Cardiac muscle cell (in vitro differentiated cells and primary cell): Measurements from ENCODE around the gene ADCY10. TPM values are rescaled to one million over a fixed set of nuclear protein-coding genes. Genes with fewer than 3 reads are reported as not detected.

ENCODE experiments used
- DNase-seq, 2 donors: peaks; one replicate each; pipeline versions ENCODE4 v3.0.0 to v3.0.0-alpha.2; 2010 to 2017; ENCODE audit warnings: low read depth in 1 of 2, low spot score in 1 of 2
- H3K27ac ChIP-seq: fragments of 200-600 bp; sonication (generic); 2 replicates; pipeline ENCODE4 v1.5.1; 2016
- H3K27me3 ChIP-seq: fragments of 200-600 bp; sonication (generic); 2 replicates; pipeline ENCODE4 v1.6.0; 2016; ENCODE audit warnings: control low read depth
- H3K36me3 ChIP-seq: fragments of 200-600 bp; sonication (generic); 2 replicates; pipeline ENCODE4 v1.5.1; 2016; ENCODE audit warnings: control low read depth
- H3K4me1 ChIP-seq: fragments of 200-600 bp; sonication (generic); 2 replicates; pipeline ENCODE4 v1.8.1; 2017; ENCODE audit warnings: low read depth, mild to moderate bottlenecking, mixed run types
- H3K4me3 ChIP-seq: fragments of 200-600 bp; sonication (generic); 2 replicates; pipeline ENCODE4 v1.5.1; 2016; ENCODE audit warnings: mild to moderate bottlenecking
- H3K9me3 ChIP-seq: fragments of 200-600 bp; sonication (generic); 2 replicates; pipeline ENCODE4 v1.5.1; 2017; ENCODE audit warnings: low read depth, mild to moderate bottlenecking, control low read depth
- polyA plus RNA-seq: library from polyadenylated mRNA; unstranded; fragments of >200 nt; fragmentation: Nextera tagmentation; extraction: Ambion mirVana; gene quantifications from 2 replicates; pipeline ENCODE4 v1.2.1, GENCODE V29; 2016
- total RNA-seq: library from RNA; depleted of rRNA; stranded (reverse); fragments of >200 nt; gene quantifications from 2 replicates; pipeline ENCODE4 v1.2.3, GENCODE V29; 2016
- TF ChIP-seq, protein P1 (sequence below): IDR thresholded peaks from 2 replicates; pipeline ENCODE4 v1.5.1; 2012; ENCODE audit warnings: low read depth, mild to moderate bottlenecking, low read length

Gene ADCY10
- total and polyA plus RNA-seq, 2 experiments from 2014 or later, result 0.69 to 0.82 TPM

DNA sequence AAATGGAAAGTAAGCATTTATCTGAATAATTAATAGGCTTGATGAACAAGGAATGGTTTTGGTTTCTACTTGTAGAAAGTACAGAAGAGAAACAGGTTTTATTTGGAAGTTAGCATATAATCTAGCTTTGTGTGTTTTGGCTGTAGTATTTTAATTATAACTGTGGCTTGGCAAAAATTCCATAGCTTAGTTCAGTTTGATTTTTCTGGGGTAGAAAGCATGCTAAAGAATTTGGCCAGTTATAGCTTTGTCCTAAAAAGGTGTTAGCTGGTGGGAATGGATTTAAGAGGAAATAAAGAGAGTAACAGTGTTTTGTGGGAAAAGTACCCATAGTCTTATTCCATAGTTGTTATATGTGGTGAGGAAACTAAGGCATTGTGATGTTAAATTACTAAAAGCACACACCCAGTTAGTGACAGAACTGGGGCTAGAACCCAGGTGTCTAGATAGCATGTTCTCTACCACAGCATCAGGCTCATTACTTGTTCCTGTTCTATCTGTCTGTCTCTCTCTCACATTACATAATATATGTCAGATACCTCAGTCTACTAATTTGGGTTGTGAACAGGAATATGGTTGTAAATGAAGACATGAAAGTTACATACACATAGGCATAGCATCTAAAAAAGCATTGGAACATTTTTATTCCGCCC, 137.2 kb downstream of the ADCY10 start:
- Histone ChIP-seq H3K4me3 (no peak overlapping the region), H3K9me3 (no peaks in the 10 kb centered on the region), H3K27me3 (no peaks in the 10 kb centered on the region), H3K4me1 (no peaks in the 10 kb centered on the region), H3K27ac (no peak overlapping the region), H3K36me3 (peaks cover 31% of the 10 kb centered on the region)
- no peak for DNase-seq
- TF ChIP-seq, protein P1, sequence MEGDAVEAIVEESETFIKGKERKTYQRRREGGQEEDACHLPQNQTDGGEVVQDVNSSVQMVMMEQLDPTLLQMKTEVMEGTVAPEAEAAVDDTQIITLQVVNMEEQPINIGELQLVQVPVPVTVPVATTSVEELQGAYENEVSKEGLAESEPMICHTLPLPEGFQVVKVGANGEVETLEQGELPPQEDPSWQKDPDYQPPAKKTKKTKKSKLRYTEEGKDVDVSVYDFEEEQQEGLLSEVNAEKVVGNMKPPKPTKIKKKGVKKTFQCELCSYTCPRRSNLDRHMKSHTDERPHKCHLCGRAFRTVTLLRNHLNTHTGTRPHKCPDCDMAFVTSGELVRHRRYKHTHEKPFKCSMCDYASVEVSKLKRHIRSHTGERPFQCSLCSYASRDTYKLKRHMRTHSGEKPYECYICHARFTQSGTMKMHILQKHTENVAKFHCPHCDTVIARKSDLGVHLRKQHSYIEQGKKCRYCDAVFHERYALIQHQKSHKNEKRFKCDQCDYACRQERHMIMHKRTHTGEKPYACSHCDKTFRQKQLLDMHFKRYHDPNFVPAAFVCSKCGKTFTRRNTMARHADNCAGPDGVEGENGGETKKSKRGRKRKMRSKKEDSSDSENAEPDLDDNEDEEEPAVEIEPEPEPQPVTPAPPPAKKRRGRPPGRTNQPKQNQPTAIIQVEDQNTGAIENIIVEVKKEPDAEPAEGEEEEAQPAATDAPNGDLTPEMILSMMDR, result no peak

DNA sequence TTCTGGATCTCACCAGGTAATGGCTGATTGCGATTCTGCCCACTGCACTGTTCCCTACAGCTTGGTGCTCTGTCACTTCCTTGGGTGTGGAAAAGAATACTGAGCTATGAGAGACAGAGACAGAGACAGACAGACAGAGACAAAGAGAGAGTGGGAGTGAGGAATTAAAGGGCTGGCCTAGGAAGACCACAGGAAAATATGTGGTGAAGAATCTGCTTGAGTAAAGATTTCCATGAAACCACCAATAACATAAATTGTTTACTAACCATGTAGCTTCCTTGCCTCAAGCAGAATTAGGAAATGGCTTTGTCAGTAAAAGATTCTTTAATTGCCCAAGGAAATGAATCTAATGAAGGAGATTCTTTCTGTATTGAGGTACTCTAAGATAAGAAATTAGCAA, 137.8 kb downstream of the ADCY10 start:
- peak in 1 of 2 donors; percentile 45 for DNase-seq

DNA sequence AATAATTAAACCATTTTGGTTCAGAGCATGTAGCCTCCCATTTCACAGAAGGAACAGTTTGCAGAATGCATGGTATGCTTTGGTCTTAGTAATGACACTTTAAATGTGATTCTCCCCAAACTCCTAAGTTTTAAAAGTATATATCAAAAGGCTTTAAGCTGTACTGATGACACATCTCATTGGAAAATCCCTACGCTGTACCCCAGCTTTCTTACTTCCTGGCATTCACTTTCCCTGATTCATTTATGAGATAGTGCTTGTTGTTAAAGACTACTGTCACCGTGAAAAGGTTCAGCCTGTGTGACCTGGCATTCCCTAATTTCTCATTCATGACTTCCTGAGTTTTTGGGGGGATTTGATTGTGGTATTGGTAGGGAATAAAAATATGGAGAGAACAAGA, 138.8 kb downstream of the ADCY10 start:
- no peaks in the 10 kb centered on the region for H3K9me3 ChIP-seq
- peak in 1 of 2 donors; percentile 22 for DNase-seq
- H3K4me3 ChIP-seq, result no peak overlapping the region
- TF ChIP-seq, protein P1, result no peak
- no peak overlapping the region for H3K27ac ChIP-seq
- H3K4me1 ChIP-seq, result no peaks in the 10 kb centered on the region
- H3K36me3 ChIP-seq, result peaks cover 26% of the 10 kb centered on the region
- no peaks in the 10 kb centered on the region for H3K27me3 ChIP-seq

More for the DNA sequence above, 137.8 kb downstream of the ADCY10 start:
- Histone ChIP-seq H3K4me1 (no peaks in the 10 kb centered on the region), H3K4me3 (no peak overlapping the region), H3K27ac (no peak overlapping the region), H3K36me3 (peaks cover 29% of the 10 kb centered on the region), H3K27me3 (no peaks in the 10 kb centered on the region), H3K9me3 (no peaks in the 10 kb centered on the region)
- TF ChIP-seq, protein P1, result no peak

DNA sequence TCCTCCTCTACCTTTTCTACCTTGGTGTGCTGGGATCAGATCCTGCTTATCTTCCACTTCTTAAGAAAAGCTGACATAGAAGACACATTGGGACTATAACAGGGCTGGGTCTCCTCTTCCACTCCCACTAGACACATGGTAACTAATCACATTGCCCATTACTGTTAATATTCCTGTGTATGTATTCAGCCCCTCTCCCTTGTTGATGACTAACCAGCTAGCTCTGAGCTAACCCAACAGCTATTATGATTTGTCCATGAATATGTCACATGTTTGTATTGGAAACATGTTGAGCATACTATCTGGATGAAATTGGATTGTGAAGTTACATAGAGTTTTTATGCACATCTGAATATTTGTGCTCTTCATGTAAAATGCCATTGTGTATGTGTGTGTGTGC, 139.2 kb downstream of the ADCY10 start:
- H3K4me1 ChIP-seq, result no peaks in the 10 kb centered on the region
- H3K27ac ChIP-seq, result no peak overlapping the region
- TF ChIP-seq, protein P1, result no peak
- no peaks in the 10 kb centered on the region for H3K9me3 ChIP-seq
- H3K36me3 ChIP-seq, result peaks cover 26% of the 10 kb centered on the region
- peak in 1 of 2 donors; percentile 27 for DNase-seq
- H3K27me3 ChIP-seq, result no peaks in the 10 kb centered on the region
- H3K4me3 ChIP-seq, result no peak overlapping the region

DNA sequence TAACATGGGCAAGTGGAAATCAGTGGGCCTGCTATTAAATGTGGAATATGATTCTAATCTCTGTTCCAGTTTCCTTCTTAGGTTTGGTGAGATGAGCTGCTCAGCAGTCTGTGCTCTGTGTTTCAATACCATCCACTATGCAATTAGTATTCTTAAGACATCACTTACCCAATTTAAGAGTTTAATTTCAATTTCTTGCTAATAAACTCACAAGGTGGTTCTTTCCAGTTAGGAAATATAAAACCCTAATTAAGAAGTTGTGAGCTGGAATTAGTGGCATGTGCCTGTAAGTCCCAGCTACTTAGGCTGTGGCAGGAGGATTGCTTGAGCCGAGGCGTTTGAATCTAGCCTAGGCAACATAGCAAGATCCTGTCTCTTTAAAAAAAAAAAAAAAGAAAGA, 140.4 kb downstream of the ADCY10 start:
- Histone ChIP-seq H3K27ac (no peak overlapping the region), H3K4me1 (no peaks in the 10 kb centered on the region), H3K9me3 (no peaks in the 10 kb centered on the region), H3K27me3 (no peaks in the 10 kb centered on the region), H3K4me3 (no peak overlapping the region), H3K36me3 (peaks cover 28% of the 10 kb centered on the region)
- no peak for DNase-seq
- TF ChIP-seq, protein P1, result no peak
